H1 (cell line): Measurements from ENCODE around the gene GALNT9. TPM values are rescaled to one million over a fixed set of nuclear protein-coding genes. Genes with fewer than 3 reads are reported as not detected.
"Not testable (repeated sequence)": the region's sequence is repeated elsewhere in the genome, so short reads cannot be mapped to it uniquely, and the experiment has no call there.

ENCODE experiments used
- CTCF ChIA-PET: fragments of 300-600 bp; sonication (Branson Sonifier 250); formaldehyde crosslinking; loops from one replicate; lab custom pipeline; 2021; ENCODE audit not compliant: partially characterized antibody; lab: Charles Lee
- POLR2A ChIA-PET: fragments of 300-600 bp; sonication (Branson Sonifier 250); formaldehyde crosslinking; loops from one replicate; lab custom pipeline; 2021; ENCODE audit warnings: inconsistent platforms; ENCODE audit not compliant: partially characterized antibody; lab: Charles Lee
- DNase-seq, 2 experiments: peaks; one replicate each; pipeline versions ENCODE4 v3.0.0 to v3.0.0-alpha.2; 2010 to 2022; ENCODE audit warnings: low spot score in 2 of 2, low read depth in 1 of 2, mixed read lengths in 1 of 2
- FAIRE-seq: peaks from 2 replicates; lab custom pipeline; 2011; peaks lifted over from hg19 to GRCh38; lab: Jason Lieb, UNC
- H2AFZ ChIP-seq: 2 replicates; pipeline ENCODE4 v1.8.1; 2012; ENCODE audit warnings: low read length, inconsistent platforms
- H2AK5ac ChIP-seq: 2 replicates; pipeline ENCODE4 v1.6.1; 2013; ENCODE audit warnings: low read depth, low read length
- H2BK120ac ChIP-seq: replicated peaks from 2 replicates; pipeline ENCODE3; 2013; ENCODE audit warnings: low read depth, low read length, inconsistent platforms
- H2BK12ac ChIP-seq: 2 replicates; pipeline ENCODE4 v1.6.1; 2013; ENCODE audit warnings: low read depth, low read length
- H2BK15ac ChIP-seq: 2 replicates; pipeline ENCODE4 v1.6.1; 2013; ENCODE audit warnings: low read length
- H2BK20ac ChIP-seq: 2 replicates; pipeline ENCODE4 v1.6.1; 2013; ENCODE audit warnings: low read length
- H2BK5ac ChIP-seq: 2 replicates; pipeline ENCODE4 v1.6.1; 2013; ENCODE audit warnings: low read depth, low read length
- H3K14ac ChIP-seq: 2 replicates; pipeline ENCODE4 v1.6.1; 2013; ENCODE audit warnings: inconsistent platforms; ENCODE audit not compliant: insufficient read length
- H3K18ac ChIP-seq: 2 replicates; pipeline ENCODE4 v1.6.1; 2013; ENCODE audit warnings: low read length; ENCODE audit errors: extremely low read depth
- H3K23ac ChIP-seq: 2 replicates; pipeline ENCODE4 v1.6.1; 2013; ENCODE audit warnings: inconsistent platforms; ENCODE audit not compliant: insufficient read length
- H3K23me2 ChIP-seq: 2 replicates; pipeline ENCODE4 v1.6.1; 2013; ENCODE audit warnings: low read depth, low read length
- H3K27ac ChIP-seq: 2 replicates; pipeline ENCODE4 v1.6.1; 2011; ENCODE audit warnings: low read depth, low read length, inconsistent platforms
- H3K27me3 ChIP-seq, 4 experiments: replicated peaks in 1 of 4; 1 replicate in 1 of 4; 2 replicates in 3 of 4; pipeline versions ENCODE4 v1.6.1 to v1.8.1; 2011 to 2013; ENCODE audit warnings: low read length in 3 of 4, mild to moderate bottlenecking in 3 of 4, inconsistent platforms in 2 of 4, mixed read lengths in 2 of 4, moderate library complexity in 1 of 4; ENCODE audit not compliant: control insufficient read depth in 3 of 4, insufficient read depth in 3 of 4; ENCODE audit errors: extremely low read depth in 1 of 4
- H3K36me3 ChIP-seq, 4 experiments: 2 replicates each; pipeline versions ENCODE4 v1.6.1 to v1.8.1; 2011 to 2013; ENCODE audit warnings: mild to moderate bottlenecking in 4 of 4, low read length in 3 of 4, moderate library complexity in 2 of 4, control low read depth in 1 of 4, inconsistent platforms in 1 of 4; ENCODE audit not compliant: insufficient read depth in 4 of 4, control insufficient read depth in 2 of 4
- H3K4ac ChIP-seq: replicated peaks from 2 replicates; pipeline ENCODE3; 2013; ENCODE audit warnings: low read length, low read depth, mixed read lengths, inconsistent platforms; ENCODE audit not compliant: insufficient read length
- H3K4me1 ChIP-seq, 4 experiments: replicated peaks in 1 of 4; 1 replicate in 1 of 4; 2 replicates in 3 of 4; pipeline versions ENCODE4 v1.6.1 to v1.8.1; 2011 to 2013; ENCODE audit warnings: low read length in 3 of 4, inconsistent platforms in 2 of 4, mixed read lengths in 1 of 4; ENCODE audit not compliant: insufficient read depth in 4 of 4, control insufficient read depth in 3 of 4
- H3K4me2 ChIP-seq, 2 experiments: 2 replicates each; pipeline versions ENCODE4 v1.6.1 to v1.8.1; 2011 to 2013; ENCODE audit warnings: low read depth in 2 of 2, low read length in 2 of 2, control low read depth in 1 of 2, inconsistent platforms in 1 of 2, mild to moderate bottlenecking in 1 of 2; ENCODE audit not compliant: insufficient read depth in 1 of 2
- H3K4me3 ChIP-seq, 4 experiments: fragments of 200-600, 300-600 bp in 1 of 4; sonication (generic), shearing (Covaris generic), sonication (Bioruptor Twin) in 1 of 4; 2 replicates each; pipeline versions ENCODE4 v1.5.1 to v1.8.1; 2011 to 2016; ENCODE audit warnings: low read length in 4 of 4, low read depth in 3 of 4, control low read depth in 2 of 4, inconsistent platforms in 2 of 4, mild to moderate bottlenecking in 2 of 4, mixed read lengths in 1 of 4, moderate library complexity in 1 of 4; ENCODE audit not compliant: insufficient read depth in 2 of 4; ENCODE audit errors: extremely low read depth in 1 of 4
- H3K56ac ChIP-seq: replicated peaks from 2 replicates; pipeline ENCODE3; 2013; ENCODE audit warnings: low read depth, mild to moderate bottlenecking, mixed read lengths, low read length, inconsistent platforms; ENCODE audit not compliant: insufficient read length
- H3K79me1 ChIP-seq: 2 replicates; pipeline ENCODE4 v1.6.1; 2013; ENCODE audit warnings: low read depth, low read length, control low read depth
- H3K79me2 ChIP-seq, 2 experiments: 2 replicates each; pipeline versions ENCODE4 v1.6.1 to v1.8.1; 2012 to 2013; ENCODE audit warnings: low read length in 2 of 2, mild to moderate bottlenecking in 2 of 2, inconsistent platforms in 1 of 2; ENCODE audit not compliant: insufficient read depth in 2 of 2, control insufficient read depth in 1 of 2
- H3K9ac ChIP-seq, 4 experiments: replicated peaks in 1 of 4; 1 replicate in 1 of 4; 2 replicates in 3 of 4; pipeline versions ENCODE4 v1.6.1 to v1.8.1; 2011 to 2013; ENCODE audit warnings: low read depth in 3 of 4, low read length in 3 of 4, control low read depth in 2 of 4, mild to moderate bottlenecking in 2 of 4, moderate library complexity in 2 of 4, inconsistent platforms in 1 of 4; ENCODE audit errors: extremely low read depth in 1 of 4
- H3K9me3 ChIP-seq, 2 experiments: 2 replicates each; pipeline versions ENCODE4 v1.6.1 to v1.8.1; 2012 to 2013; ENCODE audit warnings: mild to moderate bottlenecking in 2 of 2, moderate library complexity in 2 of 2, control low read depth in 1 of 2, inconsistent platforms in 1 of 2, low read depth in 1 of 2, low read length in 1 of 2, mixed read lengths in 1 of 2; ENCODE audit not compliant: insufficient read depth in 2 of 2
- H4K20me1 ChIP-seq, 2 experiments: replicated peaks in 1 of 2; 2 replicates each; pipeline versions ENCODE3 to v1.8.1; 2011 to 2013; ENCODE audit warnings: inconsistent platforms in 2 of 2, low read length in 2 of 2, mild to moderate bottlenecking in 1 of 2; ENCODE audit not compliant: insufficient read depth in 2 of 2, control insufficient read depth in 1 of 2
- H4K5ac ChIP-seq: 2 replicates; pipeline ENCODE4 v1.6.1; 2013; ENCODE audit warnings: low read length, low read depth, mixed read lengths, inconsistent platforms; ENCODE audit not compliant: insufficient read length
- H4K8ac ChIP-seq: 2 replicates; pipeline ENCODE4 v1.8.0; 2013; ENCODE audit warnings: mild to moderate bottlenecking, moderate library complexity, low read length, inconsistent platforms; ENCODE audit not compliant: insufficient read depth; ENCODE audit errors: extremely low read depth
- H4K91ac ChIP-seq: replicated peaks from 2 replicates; pipeline ENCODE3; 2013; ENCODE audit warnings: low read length, mixed read lengths, inconsistent platforms; ENCODE audit not compliant: insufficient read length
- WGBS, 2 experiments: shearing (Covaris generic) in 1 of 2; methylation state at CpG; one replicate each; pipeline versions ENCODE4 v1.1.6 to v1.1.7; 2013 to 2015; ENCODE audit warnings: low lambda C conversion rate in 2 of 2, mixed read lengths in 2 of 2, inconsistent platforms in 1 of 2, low coverage in 1 of 2, missing lambda C conversion rate in 1 of 2; ENCODE audit not compliant: insufficient replicate concordance in 2 of 2, insufficient coverage in 1 of 2, insufficient read length in 1 of 2; ENCODE audit errors: extremely low coverage in 1 of 2, missing lambda C conversion rate in 1 of 2; 5-methylcytosine and 5-hydroxymethylcytosine counted together
- polyA plus RNA-seq, 7 experiments: library from polyadenylated mRNA; depleted of rRNA in 3 of 7; stranded (reverse) in 5 of 7; unstranded in 2 of 7; fragments of >200 nt in 5 of 7; fragments of 200-250 nt in 2 of 7; gene quantifications; 1 replicate in 5 of 7; 2 replicates in 1 of 7; 4 replicates in 1 of 7; pipeline versions ENCODE4 v1.2.1 to v1.2.3, GENCODE V29; 2011 to 2013; ENCODE audit warnings: missing spikeins in 2 of 7, mixed read lengths in 2 of 7
- total RNA-seq: library from RNA; stranded (reverse); fragmentation: NEBNext Ultra II Directional; extraction: Animal tissue kit (Norgen Biotek cat#: 25700); gene quantifications from 2 replicates; pipeline ENCODE4 v1.2.1, GENCODE V29; 2021

The GALNT9 gene
- total and polyA plus RNA-seq, 2 of the 8 experiments (the other 6 are each of a cell fraction or from before 2014, with no cell fraction given) = 2.0 to 3.6 TPM

GRCh38 chr12:132195242-132195641 is 134.1 kb downstream of the GALNT9 start:
- H2AK5ac ChIP-seq, H2BK15ac ChIP-seq, H2BK12ac ChIP-seq, FAIRE-seq, H2BK120ac ChIP-seq, H4K20me1 ChIP-seq, H3K18ac ChIP-seq, H3K4me1 ChIP-seq, H3K14ac ChIP-seq, H3K79me2 ChIP-seq, H4K5ac ChIP-seq, H3K4me2 ChIP-seq, H4K8ac ChIP-seq, H2AFZ ChIP-seq, H3K27ac ChIP-seq, H3K4me3 ChIP-seq, H2BK5ac ChIP-seq, DNase-seq, H3K4ac ChIP-seq, H3K56ac ChIP-seq, H3K36me3 ChIP-seq, H3K79me1 ChIP-seq, H3K23me2 ChIP-seq, H3K23ac ChIP-seq, H4K91ac ChIP-seq, H2BK20ac ChIP-seq, H3K9ac ChIP-seq: not testable (repeated sequence)
- ChIA-PET POLR2A (interaction anchor here (1.0 kb wide), 1 partner anchor 10 kb away, joined by 5 read pairs; no protein-coding TSS in a partner anchor), CTCF (interaction anchor here (0.8 to 1.9 kb wide), 6 partner anchors 12 to 35 kb away, joined by 3 to 9 read pairs (median 4); no protein-coding TSS in a partner anchor)
- peaks cover 11 to 15% of the 10 kb centered on the region in 2 experiments for H3K9me3 ChIP-seq
- 93% methylated on average over 12 of the region's 12 CpGs; no CpG with 5 or more reads in 1 of the 2 experiments for WGBS, 2 experiments
- peaks cover 2 to 39% (median 18%) of the 10 kb centered on the region in 4 experiments for H3K27me3 ChIP-seq
